GM12878 (cell line): ENCODE results near the gene AOAH. TPM values are rescaled to one million over a fixed set of nuclear protein-coding genes. Genes with fewer than 3 reads are reported as not detected.

Experiments
- ATF7 ChIP-seq: fragments of 450-650 bp; IDR thresholded peaks from 2 replicates; pipeline ENCODE4 v1.6.1; 2016; ENCODE audit warnings: low read depth, mild to moderate bottlenecking
- CREB1 ChIP-seq: IDR thresholded peaks from 2 replicates; pipeline ENCODE4 v1.6.1; 2012; ENCODE audit warnings: low read depth, mild to moderate bottlenecking, inconsistent platforms
- E4F1 ChIP-seq: fragments of 450-650 bp; IDR thresholded peaks from 2 replicates; pipeline ENCODE4 v1.6.1; 2018; ENCODE audit warnings: borderline replicate concordance, mild to moderate bottlenecking; ENCODE audit not compliant: partially characterized antibody
- FOXM1 ChIP-seq: IDR thresholded peaks from 2 replicates; pipeline ENCODE4 v1.6.1; 2012; ENCODE audit warnings: low read depth, mild to moderate bottlenecking, inconsistent platforms, low read length, moderate library complexity
- IKZF2 ChIP-seq, 2 experiments: fragments of 450-650 bp; IDR thresholded peaks; 2 replicates each; pipeline ENCODE4 v1.6.1; 2017; ENCODE audit warnings: mild to moderate bottlenecking in 2 of 2, moderate library complexity in 2 of 2
- NFYB ChIP-seq: IDR thresholded peaks from 2 replicates; pipeline ENCODE4 v1.6.1; 2011; ENCODE audit warnings: low read depth, mild to moderate bottlenecking, low read length, improper control_type of control experiment, moderate library complexity; ENCODE audit not compliant: insufficient read depth
- NRF1 ChIP-seq: conservative IDR thresholded peaks from 2 replicates; pipeline ENCODE4 v1.6.1; 2011; ENCODE audit warnings: mild to moderate bottlenecking, low read depth, low read length, improper control_type of control experiment
- SIN3A ChIP-seq: IDR thresholded peaks from 2 replicates; pipeline ENCODE4 v1.6.1; 2012; ENCODE audit warnings: low read depth, low read length, improper control_type of control experiment
- polyA plus RNA-seq, 11 experiments: library from polyadenylated mRNA; depleted of rRNA in 4 of 11; unstranded in 6 of 11; stranded (reverse) in 5 of 11; fragments of >200 nt; fragmentation: Nextera tagmentation in 4 of 11; fragmentation: Illumina TruSeq in 1 of 11; extraction: Ambion mirVana in 4 of 11; extraction: Trizol in 1 of 11; gene quantifications; 1 replicate in 1 of 11; 2 replicates in 10 of 11; pipeline versions ENCODE4 v1.2.1 to v1.2.3, GENCODE V29; 2011 to 2016; ENCODE audit warnings: inconsistent platforms in 2 of 11, missing spikeins in 2 of 11, low read depth in 1 of 11
- total RNA-seq, 4 experiments: library from RNA; depleted of rRNA in 3 of 4; stranded (reverse); fragments of >200 nt in 3 of 4; fragmentation: Illumina TruSeq in 1 of 4; extraction: Trizol in 1 of 4; gene quantifications; 2 replicates each; pipeline versions ENCODE4 v1.2.1 to v1.2.3, GENCODE V29; 2013 to 2021
- TF ChIP-seq, protein P1 (sequence below): fragments of 450-650 bp; IDR thresholded peaks from 2 replicates; pipeline ENCODE4 v1.6.1; 2017; ENCODE audit warnings: mild to moderate bottlenecking
- TF ChIP-seq, protein P2 (sequence below): IDR thresholded peaks from 2 replicates; pipeline ENCODE4 v1.6.1; 2011; ENCODE audit warnings: borderline replicate concordance, low read depth, mild to moderate bottlenecking, moderate library complexity, low read length; ENCODE audit not compliant: insufficient read depth, poor library complexity, severe bottlenecking
- TF ChIP-seq, protein P3 (sequence below): IDR thresholded peaks from 2 replicates; pipeline ENCODE4 v1.6.1; 2012; ENCODE audit warnings: low read length, inconsistent platforms
- TF ChIP-seq, protein P4 (sequence below): fragments of 450-650 bp; IDR thresholded peaks from 2 replicates; pipeline ENCODE4 v1.6.1; 2014; ENCODE audit warnings: mild to moderate bottlenecking

The AOAH gene
- total and polyA plus RNA-seq, 10 of the 15 experiments (the other 5 are each of a cell fraction or from before 2014, with no cell fraction given): 0.32 to 2.8 (median 1.4) TPM

DNA sequence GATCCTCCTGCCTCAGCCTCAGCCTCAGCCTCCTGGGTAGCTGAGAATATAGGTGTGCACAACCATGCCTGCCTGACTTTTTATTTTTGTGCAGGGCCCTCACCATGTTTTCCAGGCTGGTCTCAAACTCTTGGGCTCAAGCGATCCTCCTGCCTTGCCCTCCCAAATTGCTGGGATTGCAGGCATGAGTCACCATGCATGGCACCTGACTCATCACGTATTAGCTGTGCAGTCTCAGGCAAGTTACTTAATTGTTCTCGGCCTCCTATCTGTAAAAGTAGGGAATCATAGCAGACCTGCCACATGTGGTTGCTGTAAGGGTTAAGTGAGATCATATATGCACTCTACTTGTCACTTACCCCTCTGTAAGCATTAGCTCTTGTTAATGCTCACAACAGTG, 217.5 kb downstream of the AOAH start (continued):
- TF ChIP-seq E4F1: no peak
- no peak for TF ChIP-seq ATF7
- TF ChIP-seq, protein P1, sequence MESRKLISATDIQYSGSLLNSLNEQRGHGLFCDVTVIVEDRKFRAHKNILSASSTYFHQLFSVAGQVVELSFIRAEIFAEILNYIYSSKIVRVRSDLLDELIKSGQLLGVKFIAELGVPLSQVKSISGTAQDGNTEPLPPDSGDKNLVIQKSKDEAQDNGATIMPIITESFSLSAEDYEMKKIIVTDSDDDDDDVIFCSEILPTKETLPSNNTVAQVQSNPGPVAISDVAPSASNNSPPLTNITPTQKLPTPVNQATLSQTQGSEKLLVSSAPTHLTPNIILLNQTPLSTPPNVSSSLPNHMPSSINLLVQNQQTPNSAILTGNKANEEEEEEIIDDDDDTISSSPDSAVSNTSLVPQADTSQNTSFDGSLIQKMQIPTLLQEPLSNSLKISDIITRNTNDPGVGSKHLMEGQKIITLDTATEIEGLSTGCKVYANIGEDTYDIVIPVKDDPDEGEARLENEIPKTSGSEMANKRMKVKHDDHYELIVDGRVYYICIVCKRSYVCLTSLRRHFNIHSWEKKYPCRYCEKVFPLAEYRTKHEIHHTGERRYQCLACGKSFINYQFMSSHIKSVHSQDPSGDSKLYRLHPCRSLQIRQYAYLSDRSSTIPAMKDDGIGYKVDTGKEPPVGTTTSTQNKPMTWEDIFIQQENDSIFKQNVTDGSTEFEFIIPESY: no peak
- TF ChIP-seq CREB1: no peak
- TF ChIP-seq, protein P2, sequence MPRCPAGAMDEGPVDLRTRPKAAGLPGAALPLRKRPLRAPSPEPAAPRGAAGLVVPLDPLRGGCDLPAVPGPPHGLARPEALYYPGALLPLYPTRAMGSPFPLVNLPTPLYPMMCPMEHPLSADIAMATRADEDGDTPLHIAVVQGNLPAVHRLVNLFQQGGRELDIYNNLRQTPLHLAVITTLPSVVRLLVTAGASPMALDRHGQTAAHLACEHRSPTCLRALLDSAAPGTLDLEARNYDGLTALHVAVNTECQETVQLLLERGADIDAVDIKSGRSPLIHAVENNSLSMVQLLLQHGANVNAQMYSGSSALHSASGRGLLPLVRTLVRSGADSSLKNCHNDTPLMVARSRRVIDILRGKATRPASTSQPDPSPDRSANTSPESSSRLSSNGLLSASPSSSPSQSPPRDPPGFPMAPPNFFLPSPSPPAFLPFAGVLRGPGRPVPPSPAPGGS: no peak
- no peak for TF ChIP-seq IKZF2 (IDR thresholded peaks at IDR 0.05)
- no peak for TF ChIP-seq NFYB
- TF ChIP-seq NRF1: no peak
- TF ChIP-seq, protein P3, sequence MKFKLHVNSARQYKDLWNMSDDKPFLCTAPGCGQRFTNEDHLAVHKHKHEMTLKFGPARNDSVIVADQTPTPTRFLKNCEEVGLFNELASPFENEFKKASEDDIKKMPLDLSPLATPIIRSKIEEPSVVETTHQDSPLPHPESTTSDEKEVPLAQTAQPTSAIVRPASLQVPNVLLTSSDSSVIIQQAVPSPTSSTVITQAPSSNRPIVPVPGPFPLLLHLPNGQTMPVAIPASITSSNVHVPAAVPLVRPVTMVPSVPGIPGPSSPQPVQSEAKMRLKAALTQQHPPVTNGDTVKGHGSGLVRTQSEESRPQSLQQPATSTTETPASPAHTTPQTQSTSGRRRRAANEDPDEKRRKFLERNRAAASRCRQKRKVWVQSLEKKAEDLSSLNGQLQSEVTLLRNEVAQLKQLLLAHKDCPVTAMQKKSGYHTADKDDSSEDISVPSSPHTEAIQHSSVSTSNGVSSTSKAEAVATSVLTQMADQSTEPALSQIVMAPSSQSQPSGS: no peak
- no peak for TF ChIP-seq SIN3A
- TF ChIP-seq FOXM1: no peak
- TF ChIP-seq, protein P4, sequence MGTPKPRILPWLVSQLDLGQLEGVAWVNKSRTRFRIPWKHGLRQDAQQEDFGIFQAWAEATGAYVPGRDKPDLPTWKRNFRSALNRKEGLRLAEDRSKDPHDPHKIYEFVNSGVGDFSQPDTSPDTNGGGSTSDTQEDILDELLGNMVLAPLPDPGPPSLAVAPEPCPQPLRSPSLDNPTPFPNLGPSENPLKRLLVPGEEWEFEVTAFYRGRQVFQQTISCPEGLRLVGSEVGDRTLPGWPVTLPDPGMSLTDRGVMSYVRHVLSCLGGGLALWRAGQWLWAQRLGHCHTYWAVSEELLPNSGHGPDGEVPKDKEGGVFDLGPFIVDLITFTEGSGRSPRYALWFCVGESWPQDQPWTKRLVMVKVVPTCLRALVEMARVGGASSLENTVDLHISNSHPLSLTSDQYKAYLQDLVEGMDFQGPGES: no peak
